Testis (tissue), 3 donors: ENCODE results near the gene SOX18. TPM values are rescaled to one million over a fixed set of nuclear protein-coding genes. Genes with fewer than 3 reads are reported as not detected.

Experiments
- DNase-seq: peaks from one replicate; pipeline ENCODE4 v3.0.0-alpha.2; 2019
- H3K27ac ChIP-seq, 2 donors: fragments of 200-600 bp; sonication (generic); one replicate each; pipeline ENCODE4 v1.5.1; 2019
- H3K27me3 ChIP-seq: fragments of 200-600 bp; sonication (generic); one replicate; pipeline ENCODE4 v1.5.1; 2019
- H3K36me3 ChIP-seq: fragments of 200-600 bp; sonication (generic); one replicate; pipeline ENCODE4 v1.5.1; 2017; ENCODE audit warnings: low read depth; ENCODE audit errors: missing control alignments
- H3K4me1 ChIP-seq: fragments of 200-600 bp; sonication (generic); one replicate; pipeline ENCODE4 v1.5.1; 2019
- H3K4me3 ChIP-seq, 2 donors: fragments of 200-600 bp; sonication (generic); one replicate each; pipeline ENCODE4 v1.5.1; 2017 to 2019
- H3K9me3 ChIP-seq: fragments of 200-600 bp; sonication (generic); one replicate; pipeline ENCODE4 v1.5.1; 2017
- CTCF ChIP-seq, 3 experiments: fragments of 450-650 bp in 2 of 3; fragments of 200-600 bp in 1 of 3; sonication (generic) in 1 of 3; IDR thresholded peaks; one replicate each; pipeline ENCODE4 v1.5.1; 2016 to 2019; ENCODE audit warnings: antibody characterized with exemption in 3 of 3, mild to moderate bottlenecking in 2 of 3, moderate library complexity in 1 of 3
- POLR2A ChIP-seq: fragments of 450-650 bp; IDR thresholded peaks from one replicate; pipeline ENCODE4 v1.6.1; 2017; ENCODE audit warnings: antibody characterized with exemption, mild to moderate bottlenecking, moderate library complexity
- WGBS, 2 donors: methylation state at CpG; one replicate each; pipeline ENCODE4 v1.1.5; 2018; 5-methylcytosine and 5-hydroxymethylcytosine counted together
- intact Hi-C: fragments of 100-400 bp; cut with DNase I; formaldehyde crosslinking; loops from one replicate; pipeline ENCODE4 v1.15.1; 2023; ENCODE audit warnings: low total_unique reads
- polyA plus RNA-seq: library from polyadenylated mRNA; stranded (reverse); fragments of 350-450 nt; fragmentation: Illumina TruSeq; extraction: RNeasy Lipid Tissue Mini Kit (QIAGEN cat#74804); gene quantifications from one replicate; pipeline ENCODE4 v1.2.3, GENCODE V29; 2014; ENCODE audit warnings: low read depth, low replicate concordance; ENCODE audit not compliant: insufficient read depth
- total RNA-seq, 2 donors: library from RNA; depleted of rRNA; stranded (reverse); fragments of >200 nt; gene quantifications; one replicate each; pipeline ENCODE4 v1.2.3, GENCODE V29; 2016

The SOX18 gene
- total and polyA plus RNA-seq, 3 donors from 2014 or later, result 6.1 to 17.1 (median 7.9) TPM

GRCh38 chr20:64062276-64062595 is 12.8 kb upstream of the SOX18 start:
- intact Hi-C loops, result no loop called here
- peak overlapping the region; percentile 65 to 85 for H3K27ac ChIP-seq
- 30 to 38% methylated on average over 2 to 4 of the region's 5 CpGs for WGBS, 2 donors
- TF ChIP-seq POLR2A (no peak), CTCF (IDR thresholded peaks at IDR 0.05) (no peak)
- peak overlapping the region; percentile 86 to 91 for H3K4me3 ChIP-seq
- H3K4me1 ChIP-seq, result peaks cover 20% of the 10 kb centered on the region
- DNase-seq, result no peak
- no peaks in the 10 kb centered on the region for H3K9me3 ChIP-seq
- no peaks in the 10 kb centered on the region for H3K27me3 ChIP-seq
- H3K36me3 ChIP-seq, result no peaks in the 10 kb centered on the region

- Histone ChIP-seq H3K36me3 (no peaks in the 10 kb centered on the region), H3K9me3 (no peaks in the 10 kb centered on the region), H3K4me3 (no peak overlapping the region), H3K27ac (no peak overlapping the region), H3K27me3 (no peaks in the 10 kb centered on the region), H3K4me1 (peaks cover 12% of the 10 kb centered on the region)
- 79 to 84% methylated on average over 10 to 12 of the region's 12 CpGs for WGBS, 2 donors
- no peak for TF ChIP-seq CTCF (IDR thresholded peaks at IDR 0.05)
- TF ChIP-seq POLR2A, result no peak
- no peak for DNase-seq
- intact Hi-C loops, result no loop called here
These were observed 9.1 kb upstream of the SOX18 start for GRCh38 chr20:64058536-64058935.

GRCh38 chr20:64057628-64058498 is 8.4 kb upstream of the SOX18 start:
- Histone ChIP-seq H3K27ac (no peak overlapping the region), H3K27me3 (no peaks in the 10 kb centered on the region), H3K9me3 (no peaks in the 10 kb centered on the region), H3K36me3 (no peaks in the 10 kb centered on the region), H3K4me3 (no peak overlapping the region), H3K4me1 (peaks cover 12% of the 10 kb centered on the region)
- TF ChIP-seq CTCF (IDR thresholded peaks at IDR 0.05) (peak; percentile 50 to 75 (median 67)), POLR2A (no peak)
- WGBS, 2 donors, result 53 to 71% methylated on average over 19 to 33 of the region's 33 CpGs
- intact Hi-C loops, result no loop called here
- DNase-seq, result peak; percentile 79

GRCh38 chr20:64056889-64057627 is 7.6 kb upstream of the SOX18 start:
- no peaks in the 10 kb centered on the region for H3K27me3 ChIP-seq
- peaks cover 6% of the 10 kb centered on the region for H3K4me1 ChIP-seq
- H3K27ac ChIP-seq, result no peak overlapping the region
- no peak for DNase-seq
- H3K9me3 ChIP-seq, result no peaks in the 10 kb centered on the region
- WGBS, 2 donors, result 63 to 82% methylated on average over 21 to 39 of the region's 39 CpGs
- H3K4me3 ChIP-seq, result no peak overlapping the region
- intact Hi-C loops, result no loop called here
- TF ChIP-seq POLR2A (no peak), CTCF (IDR thresholded peaks at IDR 0.05) (no peak)
- no peaks in the 10 kb centered on the region for H3K36me3 ChIP-seq
